Calu3 (cell line): ENCODE measurements around the gene APMAP. TPM values are rescaled to one million over a fixed set of nuclear protein-coding genes. Genes with fewer than 3 reads are reported as not detected.

Experiments used
- BruUV-seq: library from RNA; stranded (reverse); fragments of 400-500 nt; replicated peaks from 2 replicates; lab custom pipeline; 2021; lab: Mats Ljungman, UMichigan
- CTCF ChIA-PET: fragments of 300-600 bp; sonication (Branson Sonifier 250); formaldehyde crosslinking; loops from one replicate; lab custom pipeline; 2022; ENCODE audit warnings: antibody characterized with exemption; lab: Charles Lee
- DNase-seq: peaks from one replicate; pipeline ENCODE4 v3.0.0; 2022
- H3K27ac Mint-ChIP-seq: one replicate; pipeline ENCODE4 v1.8.0; 2022; ENCODE audit warnings: mixed read lengths; ENCODE audit not compliant: unreplicated experiment
- H3K27me3 Mint-ChIP-seq: one replicate; pipeline ENCODE4 v1.8.0; 2022; ENCODE audit warnings: mixed read lengths; ENCODE audit not compliant: unreplicated experiment
- H3K36me3 Mint-ChIP-seq: one replicate; pipeline ENCODE4 v1.8.0; 2022; ENCODE audit warnings: mild to moderate bottlenecking, moderate library complexity, mixed read lengths; ENCODE audit not compliant: insufficient read depth, unreplicated experiment
- H3K4me1 Mint-ChIP-seq: one replicate; pipeline ENCODE4 v1.8.0; 2022; ENCODE audit warnings: mild to moderate bottlenecking, low read depth, mixed read lengths; ENCODE audit not compliant: unreplicated experiment
- H3K4me3 Mint-ChIP-seq: one replicate; pipeline ENCODE4 v1.8.0; 2022; ENCODE audit warnings: mild to moderate bottlenecking, low read depth, moderate library complexity, mixed read lengths; ENCODE audit not compliant: unreplicated experiment
- H3K9me3 Mint-ChIP-seq: one replicate; pipeline ENCODE4 v1.8.0; 2022; ENCODE audit warnings: low read depth, mixed read lengths; ENCODE audit not compliant: unreplicated experiment
- CTCF ChIP-seq: fragments of 200-600 bp; IDR thresholded peaks from one replicate; pipeline ENCODE4 v1.8.0; 2022; ENCODE audit warnings: antibody characterized with exemption; ENCODE audit not compliant: unreplicated experiment
- intact Hi-C: fragments of 100-400 bp; cut with micrococcal nuclease; formaldehyde crosslinking; loops from one replicate; pipeline ENCODE4 v1.10.0; 2022; ENCODE audit not compliant: unreplicated experiment
- total RNA-seq: library from RNA; stranded (reverse); gene quantifications from 2 replicates; pipeline ENCODE4 v1.2.3, GENCODE V29; 2022

APMAP gene
- total RNA-seq, 1 experiment from 2014 or later: 30.7 TPM

DNA sequence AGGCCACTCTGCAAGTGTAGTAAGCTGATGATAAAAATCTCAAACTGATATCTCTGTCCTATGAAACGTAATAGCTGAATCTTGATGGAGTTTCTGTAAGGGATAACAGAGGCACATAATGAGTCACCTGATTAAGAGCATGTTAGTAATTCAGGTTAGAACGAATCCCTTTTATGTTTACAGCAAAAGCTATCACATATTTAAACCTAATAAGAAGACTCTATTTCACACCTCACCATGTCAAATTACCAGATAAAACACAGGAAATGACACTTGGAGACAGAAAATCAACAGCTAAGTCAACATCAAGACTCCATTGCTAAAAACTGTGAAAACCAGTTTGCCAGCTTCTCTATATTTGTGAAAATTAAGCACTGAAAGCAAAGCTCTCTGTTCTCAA lies 31.7 kb downstream of the APMAP start:
- BruUV-seq: no TSS peak
- no peak for TF ChIP-seq CTCF
- no peaks in the 10 kb centered on the region for H3K9me3 Mint-ChIP-seq
- H3K27me3 Mint-ChIP-seq: no peaks in the 10 kb centered on the region
- no peak overlapping the region for H3K27ac Mint-ChIP-seq
- H3K4me1 Mint-ChIP-seq: no peaks in the 10 kb centered on the region
- H3K36me3 Mint-ChIP-seq: no peaks in the 10 kb centered on the region
- H3K4me3 Mint-ChIP-seq: no peak overlapping the region
- CTCF ChIA-PET: no interaction called here
- intact Hi-C loops: no loop called here
- no peak for DNase-seq

DNA sequence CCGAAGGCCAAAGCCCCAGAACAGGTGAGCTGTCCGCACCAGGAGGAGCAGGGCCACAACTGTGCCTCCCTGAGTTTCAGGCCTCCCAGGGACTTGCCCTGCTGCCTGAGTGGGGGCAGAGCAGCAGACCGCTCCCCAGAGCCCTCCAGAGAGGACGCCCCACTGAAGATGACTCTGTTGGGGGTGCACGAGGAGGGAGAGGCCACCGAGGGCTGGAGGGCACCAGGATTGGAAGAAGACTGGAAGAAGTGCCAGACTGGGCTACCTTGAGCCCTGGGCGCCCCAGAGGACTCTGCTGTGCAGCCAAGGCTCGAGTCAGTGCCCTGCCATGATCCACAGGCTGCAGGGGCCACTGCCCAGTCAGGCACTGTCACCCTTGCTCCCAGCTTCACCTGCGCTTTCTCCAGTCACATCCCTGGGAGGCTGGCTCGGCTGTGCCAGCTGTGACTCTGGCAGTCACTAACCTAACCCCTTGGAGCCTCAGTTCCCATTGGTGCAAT lies 32.2 kb downstream of the APMAP start:
- no peak for DNase-seq
- no peaks in the 10 kb centered on the region for H3K27me3 Mint-ChIP-seq
- no peaks in the 10 kb centered on the region for H3K9me3 Mint-ChIP-seq
- no peak for TF ChIP-seq CTCF
- intact Hi-C loops: no loop called here
- no peak overlapping the region for H3K4me3 Mint-ChIP-seq
- CTCF ChIA-PET: no interaction called here
- no peak overlapping the region for H3K27ac Mint-ChIP-seq
- no peaks in the 10 kb centered on the region for H3K36me3 Mint-ChIP-seq
- no peaks in the 10 kb centered on the region for H3K4me1 Mint-ChIP-seq
- BruUV-seq: no TSS peak

- TF ChIP-seq CTCF: no peak
- no peak for DNase-seq
- no peaks in the 10 kb centered on the region for H3K27me3 Mint-ChIP-seq
- no TSS peak for BruUV-seq
- no peak overlapping the region for H3K4me3 Mint-ChIP-seq
- H3K27ac Mint-ChIP-seq: no peak overlapping the region
- no peaks in the 10 kb centered on the region for H3K4me1 Mint-ChIP-seq
- no peaks in the 10 kb centered on the region for H3K9me3 Mint-ChIP-seq
- CTCF ChIA-PET: no interaction called here
- intact Hi-C loops: no loop called here
- no peaks in the 10 kb centered on the region for H3K36me3 Mint-ChIP-seq
Measured at GRCh38 chr20:24959591-24960301, 32.8 kb downstream of the APMAP start.

DNA sequence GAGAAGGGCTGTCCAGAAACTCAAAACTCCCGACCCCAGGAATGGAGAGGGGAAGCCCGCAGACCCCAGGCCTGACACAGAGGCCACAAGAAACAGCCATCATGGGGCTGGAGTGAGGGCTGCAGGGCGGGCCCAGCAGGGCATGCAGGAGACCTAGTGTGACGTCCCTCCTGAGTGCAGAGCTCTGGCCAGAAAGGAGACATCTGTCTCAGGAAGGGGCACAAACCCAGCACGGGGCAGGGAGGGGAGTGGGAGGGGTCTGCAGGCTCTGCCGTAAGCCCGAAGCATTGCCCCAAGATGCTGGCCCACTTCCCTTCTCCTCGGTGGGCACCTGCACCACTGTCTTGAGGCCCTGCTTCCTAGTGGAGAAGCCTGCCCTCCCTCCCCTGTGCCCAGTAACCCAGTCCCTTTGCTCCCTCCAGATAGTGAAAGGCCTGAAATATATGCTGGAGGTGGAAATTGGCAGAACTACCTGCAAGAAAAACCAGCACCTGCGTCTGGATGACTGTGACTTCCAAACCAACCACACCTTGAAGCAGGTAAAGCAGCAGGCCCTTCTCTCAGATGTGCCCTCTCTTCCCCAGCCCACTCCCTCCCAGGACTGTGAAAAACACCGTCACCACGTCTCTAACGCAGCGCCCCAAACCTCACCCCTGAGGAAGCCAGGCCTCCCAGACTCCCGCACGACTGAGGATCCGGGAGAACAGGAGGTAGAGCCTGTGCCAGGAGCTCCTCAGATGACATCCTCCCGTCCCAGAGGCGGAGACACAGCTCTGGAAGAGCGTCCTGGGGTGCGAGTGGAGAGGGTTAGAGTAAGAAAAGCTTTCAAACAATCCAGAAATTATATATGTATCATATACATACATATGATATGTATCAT lies 33.8 kb downstream of the APMAP start:
- no peaks in the 10 kb centered on the region for H3K36me3 Mint-ChIP-seq
- intact Hi-C loops: no loop called here
- no peaks in the 10 kb centered on the region for H3K9me3 Mint-ChIP-seq
- no peak overlapping the region for H3K27ac Mint-ChIP-seq
- DNase-seq: no peak
- H3K27me3 Mint-ChIP-seq: no peaks in the 10 kb centered on the region
- TF ChIP-seq CTCF: no peak
- no TSS peak for BruUV-seq
- CTCF ChIA-PET: no interaction called here
- no peak overlapping the region for H3K4me3 Mint-ChIP-seq
- H3K4me1 Mint-ChIP-seq: no peaks in the 10 kb centered on the region
